ENCODE data around the gene ABHD1.
A peak's percentile ranks its signal among the peaks of the same experiment; 100 is the strongest.
"Not testable (repeated sequence)": the region's sequence is repeated elsewhere in the genome, so short reads cannot be mapped to it uniquely, and the experiment has no call there.

The ABHD1 gene

GRCh38 chr2:27123302-27124150 lies at the start of gene ABHD1:
Gene ABHD1, plus strand, starts transcription at chr2:27123815. Its CDS starts 134 bp downstream, at chr2:27123949.
- peak; percentile 72 for DNase-seq

- DNase-seq, result peak; percentile 9
Measured at GRCh38 chr2:27074738-27075565, 48.7 kb upstream of the ABHD1 start.

GRCh38 chr2:27075566-27075871 lies 48.1 kb upstream of the ABHD1 start:
- DNase-seq, result not testable (repeated sequence)

GRCh38 chr2:27076323-27076722 lies 47.3 kb upstream of the ABHD1 start:
- DNase-seq, result no peak

GRCh38 chr2:27077231-27077630 lies 46.4 kb upstream of the ABHD1 start:
- DNase-seq, result no peak

GRCh38 chr2:27078267-27079194 lies 45.1 kb upstream of the ABHD1 start, which contains the start of gene EMILIN1:
Gene EMILIN1, plus strand, starts transcription at chr2:27078615. Its CDS starts 451 bp downstream, at chr2:27079066.
- DNase-seq, result no peak

- DNase-seq, result no peak
Measured at GRCh38 chr2:27079233-27080139, 44.1 kb upstream of the ABHD1 start.

GRCh38 chr2:27080140-27080469 lies 43.5 kb upstream of the ABHD1 start:
- no peak for DNase-seq

- no peak for DNase-seq
Measured at GRCh38 chr2:27080603-27080936, 43.0 kb upstream of the ABHD1 start.

GRCh38 chr2:27081984-27082772 lies 41.4 kb upstream of the ABHD1 start:
- no peak for DNase-seq

GRCh38 chr2:27082773-27083409 lies 40.7 kb upstream of the ABHD1 start:
- DNase-seq, result no peak

GRCh38 chr2:27083410-27084296 lies 40.0 kb upstream of the ABHD1 start:
- DNase-seq, result peak; percentile 17

- no peak for DNase-seq
Measured at GRCh38 chr2:27084297-27085061, 39.1 kb upstream of the ABHD1 start.

GRCh38 chr2:27085062-27085672 lies 38.4 kb upstream of the ABHD1 start:
- DNase-seq, result no peak

- DNase-seq, result peak; percentile 65
Measured at GRCh38 chr2:27085673-27086089, 37.9 kb upstream of the ABHD1 start.

- peak; percentile 94 for DNase-seq
Measured at GRCh38 chr2:27086090-27086723, 37.4 kb upstream of the ABHD1 start.

GRCh38 chr2:27086724-27087593 lies 36.7 kb upstream of the ABHD1 start, which contains the start of gene KHK:
Gene KHK, plus strand, starts transcription at chr2:27086772. Its CDS starts 488 bp downstream, at chr2:27087260.
- peak; percentile 86 for DNase-seq
